Activated T-helper 2 cell treated with anti-CD3 and anti-CD28 coated beads, Interferon-gamma antibody, Interleukin-2, Interleukin-4, amounts not matched to agents 10 μg/mL and 5 μg/mL and 100 μg/mL, durations not matched to agents 14 hours and 24 hours and 36 hours (primary cell): Measurements from ENCODE around the gene DAAM2. TPM values are rescaled to one million over a fixed set of nuclear protein-coding genes. Genes with fewer than 3 reads are reported as not detected.

Source experiments
- DNase-seq: peaks from one replicate; pipeline ENCODE4 v3.0.0; 2021; ENCODE audit warnings: low spot score
- H3K27ac Mint-ChIP-seq: one replicate; pipeline ENCODE4 v1.8.0; 2021; ENCODE audit warnings: mixed read lengths
- H3K27me3 Mint-ChIP-seq: one replicate; pipeline ENCODE4 v1.8.0; 2021; ENCODE audit warnings: low read depth, mixed read lengths
- H3K36me3 Mint-ChIP-seq: one replicate; pipeline ENCODE4 v1.8.0; 2021; ENCODE audit warnings: low read depth, mixed read lengths
- H3K4me1 Mint-ChIP-seq: one replicate; pipeline ENCODE4 v1.8.0; 2021; ENCODE audit warnings: low read depth, mixed read lengths
- H3K4me3 Mint-ChIP-seq: one replicate; pipeline ENCODE4 v1.8.0; 2021; ENCODE audit warnings: low read depth, mild to moderate bottlenecking, moderate library complexity, mixed read lengths
- H3K9me3 Mint-ChIP-seq: one replicate; pipeline ENCODE4 v1.8.0; 2021; ENCODE audit warnings: mixed read lengths
- intact Hi-C: fragments of 100-400 bp; cut with micrococcal nuclease; formaldehyde crosslinking; loops from one replicate; pipeline ENCODE4 v1.15.1; 2023
- total RNA-seq: library from RNA; stranded (reverse); gene quantifications from 2 replicates; pipeline ENCODE4 v1.2.3, GENCODE V29; 2022

Gene DAAM2
- total RNA-seq, 1 donor from 2014 or later, result not detected

GRCh38 chr6:39905640-39905975, 113.4 kb downstream of the DAAM2 start:
- intact Hi-C loops, result no loop called here
- no peaks in the 10 kb centered on the region for H3K27me3 Mint-ChIP-seq
- no peak overlapping the region for H3K27ac Mint-ChIP-seq
- H3K36me3 Mint-ChIP-seq, result no peaks in the 10 kb centered on the region
- DNase-seq, result no peak
- H3K4me1 Mint-ChIP-seq, result no peaks in the 10 kb centered on the region
- no peaks in the 10 kb centered on the region for H3K9me3 Mint-ChIP-seq
- no peak overlapping the region for H3K4me3 Mint-ChIP-seq

GRCh38 chr6:39906318-39906761, 114.2 kb downstream of the DAAM2 start:
- no peak overlapping the region for H3K27ac Mint-ChIP-seq
- H3K9me3 Mint-ChIP-seq, result no peaks in the 10 kb centered on the region
- no peaks in the 10 kb centered on the region for H3K36me3 Mint-ChIP-seq
- no peaks in the 10 kb centered on the region for H3K4me1 Mint-ChIP-seq
- H3K4me3 Mint-ChIP-seq, result no peak overlapping the region
- H3K27me3 Mint-ChIP-seq, result no peaks in the 10 kb centered on the region
- intact Hi-C loops, result no loop called here
- DNase-seq, result no peak

- no peak for DNase-seq
- Mint-ChIP-seq H3K4me1 (no peaks in the 10 kb centered on the region), H3K36me3 (no peaks in the 10 kb centered on the region), H3K9me3 (no peaks in the 10 kb centered on the region), H3K27ac (no peak overlapping the region), H3K27me3 (no peaks in the 10 kb centered on the region), H3K4me3 (no peak overlapping the region)
- intact Hi-C loops, result no loop called here
Measured at GRCh38 chr6:39907871-39908575, 115.8 kb downstream of the DAAM2 start.

GRCh38 chr6:39908838-39909583, 116.8 kb downstream of the DAAM2 start:
- H3K36me3 Mint-ChIP-seq, result no peaks in the 10 kb centered on the region
- no peaks in the 10 kb centered on the region for H3K4me1 Mint-ChIP-seq
- H3K4me3 Mint-ChIP-seq, result no peak overlapping the region
- DNase-seq, result no peak
- no peaks in the 10 kb centered on the region for H3K27me3 Mint-ChIP-seq
- H3K9me3 Mint-ChIP-seq, result no peaks in the 10 kb centered on the region
- H3K27ac Mint-ChIP-seq, result no peak overlapping the region
- intact Hi-C loops, result no loop called here

GRCh38 chr6:39909701-39910100, 117.5 kb downstream of the DAAM2 start:
- intact Hi-C loops, result no loop called here
- no peaks in the 10 kb centered on the region for H3K9me3 Mint-ChIP-seq

GRCh38 chr6:39910164-39910563, 118.0 kb downstream of the DAAM2 start:
- no peaks in the 10 kb centered on the region for H3K36me3 Mint-ChIP-seq
- no peak for DNase-seq
- no peak overlapping the region for H3K4me3 Mint-ChIP-seq
- no peaks in the 10 kb centered on the region for H3K4me1 Mint-ChIP-seq
- intact Hi-C loops, result no loop called here
- no peak overlapping the region for H3K27ac Mint-ChIP-seq
- no peaks in the 10 kb centered on the region for H3K9me3 Mint-ChIP-seq
- no peaks in the 10 kb centered on the region for H3K27me3 Mint-ChIP-seq

More at GRCh38 chr6:39909701-39910100, 117.5 kb downstream of the DAAM2 start:
- Mint-ChIP-seq H3K4me3 (no peak overlapping the region), H3K36me3 (no peaks in the 10 kb centered on the region), H3K27ac (no peak overlapping the region), H3K4me1 (no peaks in the 10 kb centered on the region), H3K27me3 (no peaks in the 10 kb centered on the region)
- DNase-seq, result no peak

- Mint-ChIP-seq H3K36me3 (no peaks in the 10 kb centered on the region), H3K9me3 (no peaks in the 10 kb centered on the region)
- DNase-seq, result no peak
Measured at GRCh38 chr6:39910744-39911143, 118.6 kb downstream of the DAAM2 start.

GRCh38 chr6:39911513-39912125, 119.4 kb downstream of the DAAM2 start:
- no peaks in the 10 kb centered on the region for H3K27me3 Mint-ChIP-seq
- H3K4me1 Mint-ChIP-seq, result no peaks in the 10 kb centered on the region
- no peak for DNase-seq
- H3K27ac Mint-ChIP-seq, result no peak overlapping the region
- H3K9me3 Mint-ChIP-seq, result no peaks in the 10 kb centered on the region
- intact Hi-C loops, result no loop called here
- H3K36me3 Mint-ChIP-seq, result no peaks in the 10 kb centered on the region
- H3K4me3 Mint-ChIP-seq, result no peak overlapping the region

More at GRCh38 chr6:39910744-39911143, 118.6 kb downstream of the DAAM2 start:
- no peak overlapping the region for H3K4me3 Mint-ChIP-seq
- H3K27ac Mint-ChIP-seq, result no peak overlapping the region
- H3K4me1 Mint-ChIP-seq, result no peaks in the 10 kb centered on the region
- no peaks in the 10 kb centered on the region for H3K27me3 Mint-ChIP-seq
- intact Hi-C loops, result no loop called here

- no peaks in the 10 kb centered on the region for H3K9me3 Mint-ChIP-seq
- H3K36me3 Mint-ChIP-seq, result no peaks in the 10 kb centered on the region
- no peaks in the 10 kb centered on the region for H3K27me3 Mint-ChIP-seq
- no peak overlapping the region for H3K27ac Mint-ChIP-seq
- intact Hi-C loops, result no loop called here
- H3K4me3 Mint-ChIP-seq, result no peak overlapping the region
- H3K4me1 Mint-ChIP-seq, result no peaks in the 10 kb centered on the region
- DNase-seq, result no peak
Measured at GRCh38 chr6:39912446-39912845, 120.3 kb downstream of the DAAM2 start.

GRCh38 chr6:39913391-39913916, 121.3 kb downstream of the DAAM2 start:
- Mint-ChIP-seq H3K36me3 (no peaks in the 10 kb centered on the region), H3K4me3 (no peak overlapping the region), H3K9me3 (no peaks in the 10 kb centered on the region), H3K4me1 (no peaks in the 10 kb centered on the region), H3K27me3 (no peaks in the 10 kb centered on the region), H3K27ac (no peak overlapping the region)
- no peak for DNase-seq
- intact Hi-C loops, result no loop called here

GRCh38 chr6:39914239-39914638, 122.1 kb downstream of the DAAM2 start:
- no peak overlapping the region for H3K4me3 Mint-ChIP-seq
- no peaks in the 10 kb centered on the region for H3K4me1 Mint-ChIP-seq
- H3K27ac Mint-ChIP-seq, result no peak overlapping the region
- intact Hi-C loops, result no loop called here
- no peak for DNase-seq
- H3K27me3 Mint-ChIP-seq, result no peaks in the 10 kb centered on the region
- H3K9me3 Mint-ChIP-seq, result no peaks in the 10 kb centered on the region
- H3K36me3 Mint-ChIP-seq, result no peaks in the 10 kb centered on the region

- no peak for DNase-seq
- Mint-ChIP-seq H3K4me3 (no peak overlapping the region), H3K9me3 (no peaks in the 10 kb centered on the region), H3K27ac (no peak overlapping the region), H3K4me1 (no peaks in the 10 kb centered on the region), H3K36me3 (no peaks in the 10 kb centered on the region), H3K27me3 (no peaks in the 10 kb centered on the region)
- intact Hi-C loops, result no loop called here
Measured at GRCh38 chr6:39915866-39916265, 123.7 kb downstream of the DAAM2 start.

- Mint-ChIP-seq H3K27ac (no peak overlapping the region), H3K4me3 (no peak overlapping the region)
- intact Hi-C loops, result no loop called here
Measured at GRCh38 chr6:39917329-39917728, 125.2 kb downstream of the DAAM2 start.

More at GRCh38 chr6:39917329-39917728, 125.2 kb downstream of the DAAM2 start:
- H3K27me3 Mint-ChIP-seq, result no peaks in the 10 kb centered on the region
- no peaks in the 10 kb centered on the region for H3K9me3 Mint-ChIP-seq
- no peaks in the 10 kb centered on the region for H3K4me1 Mint-ChIP-seq
- DNase-seq, result no peak
- H3K36me3 Mint-ChIP-seq, result no peaks in the 10 kb centered on the region
